Neural progenitor cell (in vitro differentiated cells): ENCODE results near the gene MNT. TPM values are rescaled to one million over a fixed set of nuclear protein-coding genes. Genes with fewer than 3 reads are reported as not detected.
A peak's percentile ranks its signal among the peaks of the same experiment; 100 is the strongest.

Experiments
- DNase-seq: peaks from one replicate; pipeline ENCODE4 v3.0.0-alpha.2; 2016; ENCODE audit warnings: low spot score
- H2AFZ ChIP-seq: fragments of 200-600 bp; sonication (generic); replicated peaks from 2 replicates; pipeline ENCODE4 v1.6.1; 2016; ENCODE audit warnings: antibody characterized with exemption
- H3F3A ChIP-seq: fragments of 200-600 bp; sonication (generic); 2 replicates; pipeline ENCODE4 v1.6.1; 2016; ENCODE audit warnings: antibody characterized with exemption, low read depth
- H3K27ac ChIP-seq: fragments of 200-600 bp; sonication (generic); 2 replicates; pipeline ENCODE4 v1.5.1; 2016; ENCODE audit warnings: mild to moderate bottlenecking
- H3K27me3 ChIP-seq: fragments of 200-600 bp; sonication (generic); 2 replicates; pipeline ENCODE4 v1.6.1; 2016; ENCODE audit warnings: mild to moderate bottlenecking, moderate library complexity
- H3K36me3 ChIP-seq: fragments of 200-600 bp; sonication (generic); 2 replicates; pipeline ENCODE4 v1.5.1; 2016
- H3K4me1 ChIP-seq: fragments of 200-600 bp; sonication (generic); 2 replicates; pipeline ENCODE4 v1.6.1; 2016; ENCODE audit warnings: mixed run types
- H3K4me2 ChIP-seq: fragments of 200-600 bp; sonication (generic); 2 replicates; pipeline ENCODE4 v1.6.1; 2016
- H3K4me3 ChIP-seq: fragments of 200-600 bp; sonication (generic); 2 replicates; pipeline ENCODE4 v1.5.1; 2016
- H3K79me2 ChIP-seq: fragments of 200-600 bp; sonication (generic); 2 replicates; pipeline ENCODE4 v1.6.1; 2016; ENCODE audit warnings: low read depth
- H3K9ac ChIP-seq: fragments of 200-600 bp; sonication (generic); 2 replicates; pipeline ENCODE4 v1.6.1; 2016
- H3K9me3 ChIP-seq: fragments of 200-600 bp; sonication (generic); 2 replicates; pipeline ENCODE4 v1.5.1; 2016; ENCODE audit warnings: low read depth
- H4K20me1 ChIP-seq: fragments of 200-600 bp; sonication (generic); 2 replicates; pipeline ENCODE4 v1.6.1; 2016; ENCODE audit warnings: low read depth
- H3K27ac Mint-ChIP-seq: 3 replicates; pipeline ENCODE4 v1.8.0; 2021; ENCODE audit warnings: mixed read lengths
- H3K27me3 Mint-ChIP-seq: 2 replicates; pipeline ENCODE4 v1.8.0; 2022; ENCODE audit warnings: low read depth, mild to moderate bottlenecking, inconsistent platforms, moderate library complexity, mixed read lengths; ENCODE audit not compliant: insufficient read depth
- H3K36me3 Mint-ChIP-seq: 3 replicates; pipeline ENCODE4 v1.8.0; 2021; ENCODE audit warnings: mixed read lengths
- H3K4me1 Mint-ChIP-seq: 3 replicates; pipeline ENCODE4 v1.8.0; 2021; ENCODE audit warnings: mixed read lengths
- H3K4me3 Mint-ChIP-seq: 3 replicates; pipeline ENCODE4 v1.8.0; 2021; ENCODE audit warnings: mild to moderate bottlenecking, moderate library complexity, mixed read lengths
- H3K9me3 Mint-ChIP-seq: 3 replicates; pipeline ENCODE4 v1.8.0; 2020; ENCODE audit warnings: mixed read lengths
- EZH2 ChIP-seq: fragments of 200-600 bp; sonication (generic); IDR thresholded peaks from 2 replicates; pipeline ENCODE4 v1.6.1; 2017; ENCODE audit warnings: antibody characterized with exemption, mild to moderate bottlenecking, moderate library complexity
- EZH2phosphoT487 ChIP-seq: fragments of 200-600 bp; sonication (generic); IDR thresholded peaks from 2 replicates; pipeline ENCODE4 v1.6.1; 2017; ENCODE audit warnings: antibody characterized with exemption
- total RNA-seq: library from RNA; depleted of rRNA; stranded (reverse); fragments of >200 nt; gene quantifications from 2 replicates; pipeline ENCODE4 v1.2.3, GENCODE V29; 2015; ENCODE audit warnings: low replicate concordance
- TF ChIP-seq, protein P1 (sequence below): fragments of 200-600 bp; sonication (generic); IDR thresholded peaks from 2 replicates; pipeline ENCODE4 v1.5.1; 2017; ENCODE audit warnings: antibody characterized with exemption, mild to moderate bottlenecking

MNT gene
- total RNA-seq, 1 donor from 2014 or later = 2.2 TPM

DNA sequence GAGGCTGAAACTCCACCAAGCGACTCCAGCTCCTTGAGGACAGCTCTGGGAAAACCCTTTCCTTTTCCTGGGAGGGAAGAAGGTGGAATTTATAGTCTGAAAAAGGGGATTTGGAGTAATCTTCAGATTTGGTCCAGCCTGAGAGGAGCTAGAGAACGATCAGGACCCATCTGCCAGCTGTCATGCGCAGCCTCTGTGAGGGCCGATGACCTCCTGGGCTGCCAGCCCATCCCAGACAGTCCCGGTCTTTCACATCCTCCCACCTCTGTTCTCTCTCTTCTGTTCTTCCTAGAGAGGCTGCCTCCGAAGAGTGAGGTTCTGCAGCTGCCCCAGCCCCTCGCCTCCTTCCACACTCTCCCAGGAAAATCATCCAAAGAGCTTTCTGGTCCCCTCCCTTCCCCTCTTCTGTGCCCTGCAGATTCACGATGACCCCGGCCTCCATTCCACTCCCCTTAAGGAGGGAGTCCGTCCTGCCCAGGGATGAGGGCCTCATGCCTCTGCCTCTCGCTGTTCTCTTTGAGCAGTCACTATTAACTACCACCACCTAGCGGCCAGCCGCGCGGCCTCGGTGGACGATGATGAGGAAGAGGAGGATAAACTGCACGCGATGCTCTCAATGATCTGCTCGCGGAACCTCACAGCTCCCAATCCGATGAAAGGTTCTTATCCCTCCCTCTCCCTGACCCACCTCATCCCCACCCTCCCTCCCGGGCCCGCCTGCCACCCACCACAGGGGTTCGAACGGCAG is 33.9 kb downstream of the MNT start:
- Mint-ChIP-seq H3K4me3 (no peak overlapping the region), H3K4me1 (peaks cover 18% of the 10 kb centered on the region), H3K27me3 (peaks cover 4% of the 10 kb centered on the region), H3K36me3 (peaks cover 6% of the 10 kb centered on the region), H3K9me3 (no peaks in the 10 kb centered on the region), H3K27ac (peak overlapping the region; percentile 89)
- no peak for TF ChIP-seq EZH2
- TF ChIP-seq, protein P1, sequence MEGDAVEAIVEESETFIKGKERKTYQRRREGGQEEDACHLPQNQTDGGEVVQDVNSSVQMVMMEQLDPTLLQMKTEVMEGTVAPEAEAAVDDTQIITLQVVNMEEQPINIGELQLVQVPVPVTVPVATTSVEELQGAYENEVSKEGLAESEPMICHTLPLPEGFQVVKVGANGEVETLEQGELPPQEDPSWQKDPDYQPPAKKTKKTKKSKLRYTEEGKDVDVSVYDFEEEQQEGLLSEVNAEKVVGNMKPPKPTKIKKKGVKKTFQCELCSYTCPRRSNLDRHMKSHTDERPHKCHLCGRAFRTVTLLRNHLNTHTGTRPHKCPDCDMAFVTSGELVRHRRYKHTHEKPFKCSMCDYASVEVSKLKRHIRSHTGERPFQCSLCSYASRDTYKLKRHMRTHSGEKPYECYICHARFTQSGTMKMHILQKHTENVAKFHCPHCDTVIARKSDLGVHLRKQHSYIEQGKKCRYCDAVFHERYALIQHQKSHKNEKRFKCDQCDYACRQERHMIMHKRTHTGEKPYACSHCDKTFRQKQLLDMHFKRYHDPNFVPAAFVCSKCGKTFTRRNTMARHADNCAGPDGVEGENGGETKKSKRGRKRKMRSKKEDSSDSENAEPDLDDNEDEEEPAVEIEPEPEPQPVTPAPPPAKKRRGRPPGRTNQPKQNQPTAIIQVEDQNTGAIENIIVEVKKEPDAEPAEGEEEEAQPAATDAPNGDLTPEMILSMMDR = peak; percentile 61
- Histone ChIP-seq H2AFZ (no peak overlapping the region), H4K20me1 (no peaks in the 10 kb centered on the region), H3K9me3 (no peaks in the 10 kb centered on the region), H3K79me2 (no peaks in the 10 kb centered on the region), H3F3A (peaks cover 4% of the 10 kb centered on the region), H3K27ac (no peak overlapping the region), H3K27me3 (no peaks in the 10 kb centered on the region), H3K4me2 (no peak overlapping the region), H3K36me3 (no peaks in the 10 kb centered on the region), H3K9ac (no peak overlapping the region), H3K4me3 (no peak overlapping the region), H3K4me1 (peaks cover 10% of the 10 kb centered on the region)
- peak; percentile 66 for DNase-seq

DNA sequence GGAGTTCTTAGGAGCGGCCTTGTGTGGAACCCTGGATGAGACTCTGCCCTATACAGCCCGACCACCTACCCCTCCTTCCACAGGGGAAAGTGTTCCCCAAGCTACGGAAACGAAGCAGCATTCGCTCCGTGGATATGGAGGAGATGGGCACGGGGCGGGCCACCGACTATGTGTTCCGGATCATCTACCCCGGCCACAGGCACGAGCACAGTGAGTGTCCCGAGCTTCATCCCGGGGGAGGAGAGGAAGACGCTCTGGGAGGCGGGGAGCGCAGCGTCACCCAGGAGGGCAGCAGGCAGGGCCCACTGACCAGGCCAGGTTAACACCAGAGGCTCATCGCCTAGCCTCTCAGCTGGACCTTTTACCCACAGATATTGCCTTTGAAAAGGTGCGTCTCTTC is 35.7 kb downstream of the MNT start:
- no peak for DNase-seq
- Histone ChIP-seq H3K4me1 (peaks cover 10% of the 10 kb centered on the region), H2AFZ (no peak overlapping the region), H3K9ac (no peak overlapping the region), H3F3A (peaks cover 4% of the 10 kb centered on the region), H4K20me1 (no peaks in the 10 kb centered on the region), H3K9me3 (no peaks in the 10 kb centered on the region), H3K4me2 (no peak overlapping the region), H3K36me3 (no peaks in the 10 kb centered on the region), H3K79me2 (no peaks in the 10 kb centered on the region), H3K27me3 (no peaks in the 10 kb centered on the region), H3K4me3 (no peak overlapping the region), H3K27ac (no peak overlapping the region)
- Mint-ChIP-seq H3K4me3 (no peak overlapping the region), H3K27me3 (peaks cover 3% of the 10 kb centered on the region), H3K9me3 (no peaks in the 10 kb centered on the region), H3K36me3 (peaks cover 4% of the 10 kb centered on the region), H3K27ac (no peak overlapping the region), H3K4me1 (peaks cover 23% of the 10 kb centered on the region)
- TF ChIP-seq EZH2phosphoT487 = no peak
- TF ChIP-seq EZH2 = no peak
- TF ChIP-seq, protein P1 = no peak

DNA sequence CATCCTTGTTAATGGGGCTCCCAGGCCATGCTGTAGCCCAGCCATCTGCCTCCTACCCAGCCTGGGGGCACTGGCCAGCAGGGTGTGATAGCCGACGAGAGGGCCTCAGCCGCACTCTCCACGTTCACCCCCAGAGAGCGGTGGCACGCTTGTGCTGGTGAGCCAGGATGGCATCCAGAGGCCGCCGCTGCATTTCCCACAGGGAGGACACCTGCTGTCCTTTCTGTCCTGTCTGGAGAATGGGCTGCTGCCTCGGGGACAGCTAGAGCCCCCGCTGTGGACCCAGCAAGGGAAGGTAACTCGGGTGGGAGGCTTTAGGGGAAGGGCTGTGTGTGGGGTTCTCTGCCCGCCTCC is 36.1 kb downstream of the MNT start:
- DNase-seq = no peak
- H3K4me1 ChIP-seq = peaks cover 6% of the 10 kb centered on the region
- H3K27ac ChIP-seq = no peak overlapping the region
- no peak overlapping the region for H2AFZ ChIP-seq
- Mint-ChIP-seq H3K4me1 (peaks cover 19% of the 10 kb centered on the region), H3K36me3 (peaks cover 4% of the 10 kb centered on the region), H3K27me3 (peaks cover 2% of the 10 kb centered on the region), H3K27ac (no peak overlapping the region), H3K9me3 (no peaks in the 10 kb centered on the region), H3K4me3 (no peak overlapping the region)
- no peaks in the 10 kb centered on the region for H3K27me3 ChIP-seq
- H3K4me2 ChIP-seq = no peak overlapping the region
- H3K4me3 ChIP-seq = no peak overlapping the region
- no peaks in the 10 kb centered on the region for H3K9me3 ChIP-seq
- peak overlapping the region; percentile 27 for H3K9ac ChIP-seq
- peaks cover 4% of the 10 kb centered on the region for H3F3A ChIP-seq
- TF ChIP-seq EZH2 = no peak
- no peaks in the 10 kb centered on the region for H3K79me2 ChIP-seq
- H3K36me3 ChIP-seq = no peaks in the 10 kb centered on the region
- H4K20me1 ChIP-seq = no peaks in the 10 kb centered on the region
